Glomerular endothelial cell (primary cell): ENCODE data around the gene EML6. TPM values are rescaled to one million over a fixed set of nuclear protein-coding genes. Genes with fewer than 3 reads are reported as not detected.
"Not testable (repeated sequence)": the region's sequence is repeated elsewhere in the genome, so short reads cannot be mapped to it uniquely, and the experiment has no call there.

Experiments
- DNase-seq: peaks from one replicate; pipeline ENCODE4 v3.0.0-alpha.2; 2011; ENCODE audit warnings: low read depth, low spot score; ENCODE audit errors: extremely low read depth
- total RNA-seq: library from RNA; depleted of rRNA; stranded (reverse); fragments of >200 nt; gene quantifications from 2 replicates; pipeline ENCODE4 v1.2.3, GENCODE V29; 2015

The EML6 gene
- total RNA-seq, 1 donor from 2014 or later = 0.41 TPM

DNA sequence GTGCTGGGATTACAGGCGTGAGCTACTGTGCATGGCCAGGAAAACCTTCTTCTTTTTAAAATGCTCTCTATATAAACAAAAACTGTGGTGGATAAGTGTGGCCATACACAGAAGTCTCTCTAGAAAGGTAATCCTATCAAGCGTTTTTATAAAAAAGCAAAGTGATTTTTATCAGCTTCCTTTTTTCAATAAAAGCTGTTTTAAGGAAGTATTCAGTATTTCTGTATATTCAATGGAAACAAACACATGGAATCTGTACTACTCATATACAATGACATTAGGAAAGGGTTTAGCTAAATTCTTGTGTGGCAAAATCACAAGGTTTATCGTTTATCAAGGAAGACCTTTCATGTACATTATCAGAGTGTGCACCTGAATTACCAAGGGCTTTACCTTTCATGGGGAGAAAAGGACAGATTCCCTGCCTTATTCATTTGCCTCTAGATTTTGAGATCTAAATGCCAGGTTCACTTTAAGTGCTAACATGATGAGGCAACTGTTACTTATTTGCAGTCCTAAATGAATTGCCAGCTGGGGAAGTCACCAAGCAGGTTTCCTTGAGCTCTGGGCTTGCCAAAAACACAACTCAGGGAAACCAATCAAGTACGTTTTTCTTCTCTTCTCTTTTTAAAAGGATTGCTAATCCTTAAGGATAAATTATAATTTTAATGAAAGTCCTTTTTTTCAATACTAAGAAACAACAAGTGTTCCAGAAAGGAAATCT, 256.0 kb downstream of the EML6 start:
- no peak for DNase-seq

- DNase-seq = no peak
Observed at GRCh38 chr2:54981385-54981784, 257.9 kb downstream of the EML6 start.

GRCh38 chr2:54983345-54984220, 260.1 kb downstream of the EML6 start:
- no peak for DNase-seq

- no peak for DNase-seq
Observed at GRCh38 chr2:54984476-54984875, 261.0 kb downstream of the EML6 start.

DNA sequence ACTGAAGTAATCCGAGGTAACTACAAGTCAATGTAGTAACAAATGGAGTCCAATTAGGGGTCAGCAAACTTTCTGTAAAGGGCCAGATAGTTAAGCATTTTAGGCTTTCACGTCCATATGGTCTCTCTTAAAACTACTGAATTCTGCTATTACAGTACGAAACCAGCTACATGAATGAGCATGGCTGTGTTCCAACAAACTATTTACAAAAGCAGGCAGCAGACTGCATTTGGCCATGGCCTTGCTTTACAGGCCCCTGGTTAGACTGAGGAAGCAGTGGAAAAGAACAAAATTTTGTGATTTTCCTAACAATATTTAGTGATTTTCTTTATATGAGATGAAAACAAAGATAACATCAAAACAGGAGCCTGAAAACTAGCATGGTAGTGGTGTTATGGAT, 262.8 kb downstream of the EML6 start:
- no peak for DNase-seq

DNA sequence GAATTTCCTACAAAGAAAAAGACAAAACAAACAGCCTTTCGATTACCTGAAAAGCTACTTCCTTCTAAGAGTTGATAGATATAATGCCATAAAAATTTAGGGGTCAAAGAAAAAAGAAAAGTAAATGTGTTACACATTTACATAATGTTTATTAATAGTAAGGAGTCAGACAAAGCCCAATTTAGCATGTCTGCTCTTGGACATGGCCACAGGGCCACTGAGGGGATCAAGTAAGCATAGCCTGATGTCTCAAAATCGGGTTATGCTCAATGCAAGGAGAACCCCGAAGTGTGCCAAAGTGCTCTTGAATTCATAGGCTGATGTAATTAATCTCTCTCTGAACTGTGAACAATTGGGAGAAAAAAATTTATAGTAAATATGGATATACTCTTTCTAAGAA, 265.1 kb downstream of the EML6 start:
- DNase-seq = no peak

DNA sequence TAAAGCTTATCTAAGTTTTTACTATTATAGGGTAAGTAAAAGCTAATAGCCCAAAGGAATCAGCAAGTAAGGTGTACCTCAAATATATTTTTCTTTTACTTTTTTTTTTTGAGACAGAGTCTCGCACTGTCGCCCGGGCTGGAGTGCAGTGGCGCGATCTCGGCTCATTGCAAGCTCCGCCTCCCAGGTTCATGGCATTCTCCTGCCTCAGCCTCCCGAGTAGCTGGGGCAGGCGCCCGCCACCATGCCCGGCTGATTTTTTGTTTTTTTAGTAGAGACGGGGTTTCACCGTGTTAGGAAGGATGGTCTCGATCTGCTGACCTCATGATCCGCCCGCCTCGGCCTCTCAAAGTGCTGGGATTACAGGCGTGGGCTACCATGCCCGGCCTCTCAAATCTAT, 267.2 kb downstream of the EML6 start:
- DNase-seq = not testable (repeated sequence)

DNA sequence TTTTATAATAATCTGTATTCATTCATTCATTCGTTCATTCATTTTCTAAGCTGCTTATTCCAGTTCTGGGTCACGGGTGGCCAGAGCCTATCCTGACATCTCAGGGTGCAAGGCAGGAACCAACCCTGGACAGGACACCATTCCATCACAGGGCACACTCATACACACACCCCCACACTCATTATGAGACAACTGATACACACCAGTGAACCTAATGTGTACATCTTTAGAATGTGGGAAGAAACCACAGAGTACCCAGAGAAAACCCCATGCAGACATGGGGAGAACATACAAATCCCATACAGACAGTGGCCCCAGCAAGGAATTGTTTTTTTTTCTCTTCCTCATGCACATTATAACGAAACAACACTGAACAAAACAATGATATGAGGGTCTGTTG, 272.1 kb downstream of the EML6 start:
- no peak for DNase-seq

GRCh38 chr2:54997826-54998225, 274.4 kb downstream of the EML6 start:
- no peak for DNase-seq

DNA sequence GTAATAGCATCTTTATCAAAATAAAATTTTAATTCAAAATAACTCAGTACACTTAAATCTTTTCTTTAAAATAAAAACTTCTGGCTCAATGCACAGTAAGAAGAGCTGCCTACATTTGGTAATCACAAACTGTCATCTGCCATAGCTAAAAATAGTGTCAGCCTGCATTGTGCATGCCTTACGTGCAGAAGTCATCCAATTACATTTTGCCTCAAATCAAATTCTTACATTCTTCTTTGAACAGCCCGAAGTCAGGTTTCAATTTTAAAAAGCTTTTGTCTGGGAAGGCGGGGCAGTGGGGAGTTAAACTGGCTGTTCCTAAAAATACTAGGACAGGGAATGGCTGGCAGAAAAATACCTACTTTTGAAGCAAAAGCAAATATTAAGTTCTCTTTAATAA, 275.7 kb downstream of the EML6 start:
- DNase-seq = no peak

DNA sequence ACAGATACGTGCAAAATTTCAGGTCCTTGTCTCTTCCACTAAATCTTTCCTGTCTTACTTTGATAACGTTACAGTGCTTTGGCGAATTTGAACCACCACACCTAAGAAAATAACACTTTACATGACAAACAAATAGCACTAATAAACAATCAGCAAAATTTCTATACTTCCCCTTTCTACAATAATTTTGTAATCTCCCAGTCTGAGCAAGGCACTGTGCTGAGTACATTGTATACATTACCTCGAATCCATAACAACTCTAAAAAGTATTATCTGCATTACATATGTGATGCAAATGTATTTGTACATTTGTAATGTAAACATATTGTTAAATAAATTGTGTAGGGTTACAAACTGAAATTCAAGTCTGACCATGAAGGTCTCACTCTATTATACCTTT, 276.9 kb downstream of the EML6 start:
- no peak for DNase-seq

GRCh38 chr2:55001716-55002115, 278.3 kb downstream of the EML6 start:
- no peak for DNase-seq

GRCh38 chr2:55003706-55004639, 280.5 kb downstream of the EML6 start:
- no peak for DNase-seq

- DNase-seq = no peak
Observed at GRCh38 chr2:55006306-55006705, 282.8 kb downstream of the EML6 start.

DNA sequence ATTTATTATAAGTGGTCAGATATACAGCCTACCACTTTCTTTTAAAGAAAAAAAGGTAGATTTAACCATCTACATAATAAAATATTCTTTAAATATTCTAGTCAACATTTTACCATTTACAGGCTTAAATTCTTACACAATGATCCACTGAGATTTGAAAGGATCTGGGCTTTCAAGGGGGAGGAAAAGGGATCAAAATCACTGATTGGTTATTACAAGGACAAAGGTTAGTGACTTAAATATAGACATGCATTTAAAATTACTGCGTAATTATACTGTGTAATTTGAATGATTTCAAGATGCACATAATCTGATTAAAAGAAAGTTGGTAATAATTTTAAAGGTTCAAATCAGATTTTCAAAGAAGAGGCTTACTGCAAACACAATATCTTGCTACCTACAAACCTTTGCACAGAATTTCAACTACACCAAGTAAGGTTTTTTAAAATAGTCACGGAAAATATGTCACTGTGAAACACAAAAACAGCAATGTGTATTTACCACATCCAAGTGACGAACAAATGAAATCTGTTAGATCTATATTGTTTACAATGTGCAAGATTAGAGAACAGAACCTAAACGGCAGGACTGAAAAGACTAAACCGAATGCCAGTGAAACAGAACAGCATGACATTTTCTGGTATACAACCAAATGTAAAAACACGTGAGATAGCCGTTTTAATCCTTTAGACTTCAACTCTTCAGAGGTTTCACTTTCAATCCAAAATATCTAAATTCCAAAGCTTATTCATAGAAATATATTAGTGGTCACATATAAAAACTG, 286.0 kb downstream of the EML6 start:
- DNase-seq = no peak

DNA sequence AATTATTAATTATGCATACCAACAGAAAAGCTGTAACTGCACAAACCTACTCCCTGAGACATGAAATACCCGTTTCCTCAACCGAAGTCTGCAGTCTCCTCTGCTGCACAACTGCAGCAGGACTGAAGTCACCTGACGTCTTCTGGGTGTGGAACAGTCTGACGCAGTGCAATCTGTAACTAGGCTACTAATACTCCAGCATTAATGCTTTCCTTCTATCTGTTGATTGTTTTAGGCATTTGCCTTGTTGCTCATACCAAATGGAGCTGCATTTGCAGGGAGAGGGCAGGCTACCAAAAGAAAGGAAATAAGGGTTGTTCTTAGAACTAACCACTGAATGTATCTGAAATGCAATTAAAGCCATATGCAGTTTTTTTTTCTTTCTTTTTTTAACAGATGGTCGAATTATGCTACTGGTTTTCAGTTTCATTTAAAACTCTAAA, 286.7 kb downstream of the EML6 start:
- no peak for DNase-seq

- no peak for DNase-seq
Observed at GRCh38 chr2:55010915-55011314, 287.5 kb downstream of the EML6 start.

DNA sequence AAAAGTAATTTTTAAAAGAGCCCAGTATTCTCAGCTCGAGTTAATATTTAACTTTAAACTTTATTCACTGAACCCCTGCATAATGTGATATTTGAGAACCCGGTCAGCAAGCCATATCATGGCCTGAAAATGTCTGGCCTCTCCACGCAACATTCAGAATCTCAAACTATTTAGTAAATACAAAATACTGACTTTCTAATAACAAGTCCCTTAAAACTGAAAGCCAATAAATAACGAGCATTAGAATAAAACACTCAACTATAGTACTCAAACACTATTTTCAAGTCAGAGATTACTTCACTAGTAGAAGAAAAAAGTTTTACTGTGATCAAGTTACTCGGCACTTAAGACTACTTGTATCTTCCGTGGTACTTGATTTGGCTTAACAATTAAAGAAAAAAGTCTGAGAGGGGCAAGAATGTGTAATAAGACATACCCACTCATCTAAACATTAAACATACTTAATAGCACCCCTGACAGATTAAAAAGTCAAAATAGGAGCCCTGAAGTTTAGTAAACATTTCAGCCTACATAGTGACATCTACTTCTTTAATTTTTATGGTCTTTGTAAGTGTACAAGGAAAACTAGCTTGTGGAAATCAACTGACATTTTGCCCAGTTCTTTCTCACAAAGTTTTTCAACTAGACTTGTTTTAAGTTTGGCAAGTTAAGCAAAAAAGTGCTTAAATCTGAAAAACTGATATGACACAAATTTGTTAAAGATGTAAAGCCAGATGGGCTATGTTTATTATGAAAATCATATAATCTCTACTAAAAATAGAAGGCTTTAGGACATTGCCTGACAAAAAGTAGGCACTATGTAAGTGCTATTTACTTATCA, 288.6 kb downstream of the EML6 start:
- no peak for DNase-seq
